Activated naive CD4-positive, alpha-beta T cell treated with anti-CD3 and anti-CD28 coated beads for 36 hours (primary cell): ENCODE results near the gene TNIP1. TPM values are rescaled to one million over a fixed set of nuclear protein-coding genes. Genes with fewer than 3 reads are reported as not detected.

Experiments used
- CTCF ChIA-PET: fragments of 350-600 bp; sonication (Branson Sonifier 250); formaldehyde crosslinking; loops from one replicate; lab custom pipeline; 2021; ENCODE audit warnings: antibody characterized with exemption; lab: Charles Lee
- DNase-seq: peaks from one replicate; pipeline ENCODE4 v3.0.0-alpha.2; 2020
- H3K27ac Mint-ChIP-seq: one replicate; pipeline ENCODE4 v1.8.0; 2021; ENCODE audit warnings: mild to moderate bottlenecking, mixed read lengths
- H3K27me3 Mint-ChIP-seq: one replicate; pipeline ENCODE4 v1.8.0; 2021; ENCODE audit warnings: low read depth, mixed read lengths
- H3K36me3 Mint-ChIP-seq: one replicate; pipeline ENCODE4 v1.8.0; 2021; ENCODE audit warnings: low read depth, mixed read lengths
- H3K4me1 Mint-ChIP-seq: one replicate; pipeline ENCODE4 v1.8.0; 2021; ENCODE audit warnings: low read depth, mixed read lengths
- H3K4me3 Mint-ChIP-seq: one replicate; pipeline ENCODE4 v1.8.0; 2021; ENCODE audit warnings: mild to moderate bottlenecking, moderate library complexity, mixed read lengths
- H3K9me3 Mint-ChIP-seq: one replicate; pipeline ENCODE4 v1.8.0; 2021; ENCODE audit warnings: mixed read lengths
- intact Hi-C: fragments of 100-400 bp; cut with micrococcal nuclease; formaldehyde crosslinking; loops from one replicate; pipeline ENCODE4 v1.15.1; 2023
- total RNA-seq, 2 experiments: library from RNA; stranded (reverse); gene quantifications; one replicate each; pipeline ENCODE4 v1.2.3, GENCODE V29; 2021

TNIP1 gene
- total RNA-seq, 2 experiments from 2014 or later = 238 to 263 TPM

DNA sequence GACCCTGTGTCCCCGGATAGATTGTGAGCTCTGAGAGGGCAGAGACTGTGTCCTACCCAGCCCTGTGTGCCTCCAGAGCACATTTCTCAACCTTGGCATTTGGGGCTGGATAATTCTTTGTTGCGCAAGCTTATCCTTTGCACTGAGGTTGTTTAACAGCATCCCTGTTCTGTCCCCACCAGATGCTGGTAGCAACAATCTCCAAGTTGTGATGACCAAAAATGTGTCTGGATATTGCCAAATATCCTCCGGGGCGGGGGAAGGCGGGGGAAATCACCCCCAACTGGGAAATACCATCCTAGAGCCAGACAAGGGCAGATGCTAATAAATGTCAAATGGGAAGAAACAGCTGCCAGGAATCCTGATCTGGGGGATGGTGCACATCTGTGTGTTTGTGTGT, 24.0 kb upstream of the TNIP1 start:
- Mint-ChIP-seq H3K27ac (peak overlapping the region; percentile 68), H3K4me1 (peaks cover under 1% of the 10 kb centered on the region), H3K9me3 (no peaks in the 10 kb centered on the region), H3K36me3 (peaks cover 53% of the 10 kb centered on the region), H3K4me3 (no peak overlapping the region), H3K27me3 (no peaks in the 10 kb centered on the region)
- no peak for DNase-seq
- CTCF ChIA-PET = interaction anchor here (0.9 to 2.7 kb wide), 3 partner anchors 10 to 56 kb away, joined by 3 to 20 read pairs (median 3); no protein-coding TSS in a partner anchor
- intact Hi-C loops = no loop called here

DNA sequence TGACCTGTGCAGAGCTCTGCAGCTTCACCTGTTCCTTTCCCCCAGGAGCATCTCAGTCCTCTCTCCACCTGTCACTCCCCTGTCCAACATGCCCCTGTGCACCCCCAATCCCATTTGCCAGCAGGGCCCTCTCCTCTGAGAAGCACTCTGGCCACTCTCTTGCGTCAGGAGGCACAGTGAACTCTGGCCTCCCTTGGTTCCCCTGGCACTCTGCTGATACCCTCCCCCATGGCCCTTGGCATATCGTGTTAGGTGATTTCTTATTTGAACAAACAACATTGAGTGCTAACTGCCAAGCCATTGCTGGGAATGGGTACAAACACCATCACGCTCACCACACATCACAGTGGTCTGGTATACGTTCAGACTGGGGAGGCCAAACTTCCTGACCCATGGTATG, 20.9 kb upstream of the TNIP1 start:
- CTCF ChIA-PET = interaction anchor here (0.6 to 2.0 kb wide), 4 partner anchors 12 to 50 kb away, joined by 3 to 13 read pairs (median 4); no protein-coding TSS in a partner anchor
- Mint-ChIP-seq H3K9me3 (no peaks in the 10 kb centered on the region), H3K36me3 (peaks cover 30% of the 10 kb centered on the region), H3K4me3 (no peak overlapping the region), H3K27ac (no peak overlapping the region), H3K27me3 (no peaks in the 10 kb centered on the region), H3K4me1 (peaks cover 29% of the 10 kb centered on the region)
- DNase-seq = no peak
- intact Hi-C loops = no loop called here

- no peak for DNase-seq
- CTCF ChIA-PET = interaction anchor here (0.6 to 5.8 kb wide), 2 partner anchors 14 kb away, joined by 3 to 53 read pairs; no protein-coding TSS in a partner anchor
- Mint-ChIP-seq H3K4me3 (no peak overlapping the region), H3K4me1 (peaks cover 34% of the 10 kb centered on the region), H3K9me3 (no peaks in the 10 kb centered on the region), H3K36me3 (peaks cover 25% of the 10 kb centered on the region), H3K27ac (no peak overlapping the region), H3K27me3 (no peaks in the 10 kb centered on the region)
- intact Hi-C loops = no loop called here
Observed at GRCh38 chr5:151101151-151101550, 20.3 kb upstream of the TNIP1 start.

GRCh38 chr5:151100681-151101080, 19.8 kb upstream of the TNIP1 start:
- no peak for DNase-seq
- H3K27me3 Mint-ChIP-seq = no peaks in the 10 kb centered on the region
- H3K27ac Mint-ChIP-seq = peak overlapping the region; percentile 38
- peaks cover 26% of the 10 kb centered on the region for H3K36me3 Mint-ChIP-seq
- H3K9me3 Mint-ChIP-seq = no peaks in the 10 kb centered on the region
- intact Hi-C loops = no loop called here
- CTCF ChIA-PET = interaction anchor here (1.0 to 5.8 kb wide), 2 partner anchors 14 to 99 kb away, joined by 3 to 53 read pairs; no protein-coding TSS in a partner anchor
- H3K4me3 Mint-ChIP-seq = no peak overlapping the region
- H3K4me1 Mint-ChIP-seq = peaks cover 39% of the 10 kb centered on the region

DNA sequence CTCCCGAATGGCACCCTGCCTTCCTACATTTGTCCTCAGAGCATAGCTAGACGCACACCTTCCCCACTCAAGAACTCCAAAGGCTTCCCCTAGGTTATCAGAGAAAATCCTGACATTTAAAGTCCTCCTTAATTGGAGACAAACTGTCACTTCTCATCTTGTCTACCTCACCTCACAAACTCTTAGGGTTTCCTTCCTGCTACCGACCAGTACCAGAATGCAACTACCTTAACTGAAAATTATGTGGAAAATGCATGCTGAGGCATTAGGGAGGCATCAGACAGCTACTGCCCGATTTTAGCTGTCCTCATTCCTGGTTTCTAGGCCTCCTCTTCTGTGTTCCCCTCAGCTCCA, 17.9 kb upstream of the TNIP1 start:
- Mint-ChIP-seq H3K4me3 (peak overlapping the region; percentile 33), H3K36me3 (peaks cover 20% of the 10 kb centered on the region), H3K27ac (peak overlapping the region; percentile 22), H3K4me1 (peaks cover 58% of the 10 kb centered on the region), H3K9me3 (no peaks in the 10 kb centered on the region), H3K27me3 (no peaks in the 10 kb centered on the region)
- no peak for DNase-seq
- CTCF ChIA-PET = interaction anchor here (1.1 to 5.8 kb wide), 9 partner anchors 9 to 66 kb away, joined by 3 to 53 read pairs (median 6); no protein-coding TSS in a partner anchor
- intact Hi-C loops = loop anchor here (1.0 kb wide), 2 partner anchors 17 to 38 kb away; partner anchors contain the start of gene TNIP1

DNA sequence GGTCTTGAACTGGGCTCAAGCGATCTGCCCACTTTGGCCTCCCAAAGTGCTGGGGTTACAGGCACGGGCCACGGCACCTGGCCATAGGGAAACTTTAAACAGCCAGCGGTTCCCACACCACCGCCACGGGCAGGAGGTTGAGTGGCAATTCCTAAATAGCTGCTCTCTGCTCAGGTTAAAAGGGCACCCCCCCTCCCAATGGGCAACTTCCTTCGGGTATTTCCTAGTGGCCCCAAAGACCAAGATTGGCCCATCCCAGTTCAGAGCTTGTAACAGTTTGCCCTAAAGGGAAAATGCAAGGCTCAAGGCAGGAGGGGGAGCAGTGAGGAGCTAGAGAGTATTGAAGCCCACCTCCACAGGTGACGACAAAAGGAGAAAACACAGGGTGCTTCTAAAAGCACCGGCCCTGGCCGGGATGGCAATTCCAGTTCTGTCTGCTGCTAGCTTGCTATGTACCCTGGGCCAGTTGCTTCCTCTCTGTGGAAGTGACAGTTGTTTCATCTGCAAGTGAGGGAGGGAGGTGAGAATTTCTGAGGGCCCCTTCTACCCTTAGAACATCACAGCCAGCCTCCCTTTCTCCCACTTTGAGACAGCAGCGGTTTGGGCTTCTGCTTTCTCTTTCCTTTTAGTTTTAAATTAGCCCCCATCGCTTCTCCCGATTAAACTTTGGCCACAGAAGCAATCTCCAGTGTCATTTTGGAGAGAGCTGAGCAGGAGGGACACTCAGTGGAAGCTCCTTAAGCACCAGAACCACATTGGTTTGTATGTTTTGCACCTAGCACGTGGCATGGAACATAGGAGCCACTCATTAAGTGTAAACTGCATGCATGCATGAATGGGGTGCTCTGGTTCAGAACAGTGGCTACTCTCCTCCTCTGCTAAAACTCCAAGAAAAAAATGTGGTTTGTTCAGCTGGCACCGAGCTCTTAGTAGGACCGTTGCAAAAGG, 17.3 kb upstream of the TNIP1 start:
- CTCF ChIA-PET = interaction anchor here (0.6 to 5.8 kb wide), 12 partner anchors 9 to 293 kb away, joined by 3 to 53 read pairs (median 4); no protein-coding TSS in a partner anchor
- Mint-ChIP-seq H3K27ac (peak overlapping the region; percentile 22), H3K36me3 (peaks cover 16% of the 10 kb centered on the region)

DNA sequence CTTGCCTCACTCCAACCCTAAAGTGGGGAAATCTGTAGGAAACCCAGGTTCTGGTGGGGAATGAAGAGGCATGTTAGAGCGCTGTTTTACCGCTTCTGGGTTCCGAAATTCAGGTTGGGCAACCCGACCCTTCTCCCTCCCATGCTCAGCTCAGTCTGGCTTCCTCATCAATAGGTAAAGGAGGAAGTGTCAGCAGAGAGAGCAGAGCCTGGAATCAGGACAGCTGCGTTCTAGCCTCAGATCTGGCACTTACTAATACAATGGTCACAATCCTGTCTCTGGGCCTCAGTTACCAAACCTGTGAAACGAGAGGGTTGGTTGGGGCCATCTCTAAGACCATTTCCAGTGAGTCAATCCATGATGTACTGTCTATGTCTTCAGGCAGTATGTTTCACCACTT, 16.2 kb upstream of the TNIP1 start:
- intact Hi-C loops = no loop called here
- CTCF ChIA-PET = interaction anchor here (4.2 to 5.8 kb wide), 3 partner anchors 14 to 46 kb away, joined by 18 to 53 read pairs (median 36); no protein-coding TSS in a partner anchor
- peaks cover 16% of the 10 kb centered on the region for H3K36me3 Mint-ChIP-seq
- no peaks in the 10 kb centered on the region for H3K27me3 Mint-ChIP-seq
- H3K4me1 Mint-ChIP-seq = peaks cover 70% of the 10 kb centered on the region
- no peak for DNase-seq
- H3K27ac Mint-ChIP-seq = no peak overlapping the region
- H3K9me3 Mint-ChIP-seq = no peaks in the 10 kb centered on the region
- H3K4me3 Mint-ChIP-seq = no peak overlapping the region

More for the DNA sequence above, 17.3 kb upstream of the TNIP1 start:
- Mint-ChIP-seq H3K4me1 (peaks cover 63% of the 10 kb centered on the region), H3K9me3 (no peaks in the 10 kb centered on the region), H3K4me3 (peak overlapping the region; percentile 33), H3K27me3 (no peaks in the 10 kb centered on the region)
- peak; percentile 75 for DNase-seq
- intact Hi-C loops = loop anchor here (1.0 kb wide), 2 partner anchors 17 to 38 kb away; partner anchors contain the start of gene TNIP1

DNA sequence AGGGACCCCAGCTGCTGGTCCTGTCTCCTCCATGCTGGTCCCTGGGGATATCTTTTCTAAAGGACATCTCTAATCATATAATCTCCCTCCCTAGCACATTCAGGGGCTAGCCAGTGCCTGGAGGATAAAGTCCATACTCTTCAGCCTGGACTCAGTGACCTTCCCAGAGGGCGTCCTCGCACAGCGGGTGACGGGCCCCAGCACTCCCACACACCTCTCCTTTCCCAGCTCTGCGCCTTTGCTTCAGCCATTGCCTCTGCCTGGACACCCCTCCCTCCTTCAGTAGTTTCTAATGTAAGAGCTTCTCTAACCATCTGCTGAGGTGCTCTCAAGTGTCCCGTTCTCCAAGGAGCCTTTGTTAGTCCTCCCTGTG, 15.2 kb upstream of the TNIP1 start:
- no peak for DNase-seq
- Mint-ChIP-seq H3K36me3 (peaks cover 10% of the 10 kb centered on the region), H3K4me1 (peaks cover 73% of the 10 kb centered on the region), H3K9me3 (no peaks in the 10 kb centered on the region), H3K4me3 (no peak overlapping the region), H3K27me3 (no peaks in the 10 kb centered on the region), H3K27ac (peak overlapping the region; percentile 70)
- CTCF ChIA-PET = interaction anchor here (0.7 to 5.8 kb wide), 5 partner anchors 11 to 69 kb away, joined by 3 to 53 read pairs (median 18); no protein-coding TSS in a partner anchor
- intact Hi-C loops = no loop called here

- intact Hi-C loops = no loop called here
- Mint-ChIP-seq H3K36me3 (peaks cover 5% of the 10 kb centered on the region), H3K9me3 (no peaks in the 10 kb centered on the region), H3K27me3 (no peaks in the 10 kb centered on the region), H3K27ac (peak overlapping the region; percentile 70), H3K4me3 (no peak overlapping the region), H3K4me1 (peaks cover 73% of the 10 kb centered on the region)
- CTCF ChIA-PET = interaction anchor here (1.0 to 5.8 kb wide), 5 partner anchors 13 to 70 kb away, joined by 4 to 53 read pairs (median 18); no protein-coding TSS in a partner anchor
- DNase-seq = no peak
Observed at GRCh38 chr5:151095341-151096000, 14.6 kb upstream of the TNIP1 start.

DNA sequence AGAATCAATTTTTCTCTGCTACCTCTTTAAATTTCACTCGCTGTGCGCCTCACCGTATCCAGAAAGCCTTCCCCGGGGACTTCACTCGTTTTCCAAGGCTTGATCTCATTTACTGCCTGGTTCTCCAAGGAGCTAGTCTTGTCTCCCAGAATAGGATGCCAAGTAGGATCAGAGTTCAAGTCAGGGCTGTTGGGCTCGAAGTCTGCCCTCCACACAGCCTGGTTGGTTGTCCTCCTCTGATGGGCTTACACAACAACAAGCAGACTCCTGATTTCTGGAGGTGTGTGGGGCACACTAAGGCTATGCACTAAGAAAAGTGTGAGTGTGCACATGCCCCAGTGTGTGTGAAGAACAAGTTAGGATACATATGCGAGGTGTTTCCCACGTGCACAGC, 14.0 kb upstream of the TNIP1 start:
- DNase-seq = no peak
- no peak overlapping the region for H3K4me3 Mint-ChIP-seq
- H3K36me3 Mint-ChIP-seq = peaks cover 1% of the 10 kb centered on the region
- no peaks in the 10 kb centered on the region for H3K27me3 Mint-ChIP-seq
- peaks cover 73% of the 10 kb centered on the region for H3K4me1 Mint-ChIP-seq
- CTCF ChIA-PET = interaction anchor here (1.0 to 1.2 kb wide), 2 partner anchors 19 to 70 kb away, joined by 4 read pairs; no protein-coding TSS in a partner anchor
- intact Hi-C loops = loop anchor here (1.0 kb wide), 3 partner anchors 12 to 35 kb away; no protein-coding TSS in a partner anchor
- H3K9me3 Mint-ChIP-seq = no peaks in the 10 kb centered on the region
- H3K27ac Mint-ChIP-seq = peak overlapping the region; percentile 86

- H3K4me1 Mint-ChIP-seq = peaks cover 68% of the 10 kb centered on the region
- intact Hi-C loops = loop anchor here (1.0 kb wide), 3 partner anchors 11 to 34 kb away; no protein-coding TSS in a partner anchor
- CTCF ChIA-PET = interaction anchor here (0.8 to 1.9 kb wide), 7 partner anchors 10 to 45 kb away, joined by 4 to 8 read pairs (median 5); partner anchors contain the start of gene TNIP1
- no peaks in the 10 kb centered on the region for H3K9me3 Mint-ChIP-seq
- H3K27ac Mint-ChIP-seq = peak overlapping the region; percentile 86
- DNase-seq = peak; percentile 76
- H3K27me3 Mint-ChIP-seq = no peaks in the 10 kb centered on the region
- H3K36me3 Mint-ChIP-seq = peaks cover 1% of the 10 kb centered on the region
- H3K4me3 Mint-ChIP-seq = peak overlapping the region; percentile 8
Observed at GRCh38 chr5:151094030-151094851, 13.4 kb upstream of the TNIP1 start.
